CD4-positive, alpha-beta T cell treated with Interleukin-15 for 1 hour (primary cell): ENCODE data around the gene PRR20B.
"Not testable (repeated sequence)": the region's sequence is repeated elsewhere in the genome, so short reads cannot be mapped to it uniquely, and the experiment has no call there.

ENCODE experiments used
- DNase-seq: peaks from one replicate; pipeline ENCODE4 v3.0.0-alpha.2; 2020

Gene PRR20B

DNA sequence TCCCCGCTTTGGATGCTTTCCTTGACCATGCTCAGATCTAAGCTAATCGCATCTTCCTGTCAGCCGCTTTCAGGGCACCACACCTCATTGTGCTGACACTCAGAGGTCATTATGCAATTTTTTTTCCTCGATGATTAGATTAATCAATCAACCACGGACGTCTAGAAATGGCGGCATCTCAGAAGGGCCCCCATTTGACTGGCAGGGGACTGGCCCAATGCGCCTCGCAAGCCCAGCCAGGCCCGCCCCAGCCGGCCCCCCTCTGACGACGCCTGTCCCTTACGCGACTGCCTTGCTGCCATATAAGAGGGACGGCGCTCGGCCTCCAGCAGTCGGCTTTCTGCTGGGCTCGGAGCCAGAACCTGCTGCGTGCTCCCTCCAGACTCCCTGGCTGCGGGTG is at the start of gene PRR20B:
TSS of gene PRR20B (plus strand) at position 301 of the 400 bp plus-strand sequence. CDS start 387 bp downstream, outside the sequence.
- DNase-seq, result not testable (repeated sequence)

- DNase-seq, result no peak
These were observed 32.3 kb upstream of the PRR20B start for GRCh38 chr13:57114945-57115344.

GRCh38 chr13:57123681-57124080 is 23.6 kb upstream of the PRR20B start:
- no peak for DNase-seq

DNA sequence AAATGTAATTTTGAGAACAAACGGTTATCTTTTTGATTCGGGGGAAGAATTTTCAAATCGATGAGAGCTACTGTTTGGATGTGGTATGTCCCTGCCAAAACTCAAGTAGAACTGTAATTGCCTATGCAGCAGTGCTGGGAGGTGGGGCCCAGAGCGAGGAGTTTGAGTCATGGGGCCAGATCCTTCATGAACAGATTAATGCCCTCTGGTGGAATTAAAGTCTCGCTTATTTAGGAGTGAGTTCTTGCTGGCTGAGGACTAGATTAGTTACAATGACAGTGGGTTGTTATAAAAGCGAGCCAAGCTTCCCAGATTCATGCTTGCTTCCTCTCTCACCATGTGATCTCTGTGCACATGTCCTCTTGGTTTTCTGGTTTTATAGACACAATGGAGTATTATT is 18.4 kb upstream of the PRR20B start:
- DNase-seq, result no peak

- DNase-seq, result no peak
These were observed 11.2 kb upstream of the PRR20B start for GRCh38 chr13:57136093-57136492.

GRCh38 chr13:57137585-57137984 is 9.7 kb upstream of the PRR20B start:
- no peak for DNase-seq

DNA sequence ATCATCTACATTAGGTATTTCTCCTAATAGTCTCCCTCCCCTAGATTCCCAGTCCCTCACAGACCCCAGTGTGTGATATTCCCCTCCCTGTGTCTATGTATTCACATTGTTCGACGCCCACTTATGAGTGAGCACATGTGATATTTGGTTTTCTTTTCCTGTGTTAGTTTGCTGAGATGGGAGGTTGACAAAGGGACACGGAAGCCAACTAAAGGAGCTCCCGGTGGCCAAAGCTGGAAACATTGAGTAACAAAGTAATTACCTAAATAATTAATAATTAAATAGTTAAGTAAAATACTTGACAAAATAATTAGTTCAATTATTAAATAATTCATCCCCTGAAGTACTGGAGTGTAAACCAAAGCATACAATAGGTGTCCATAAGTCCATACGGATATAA is 8.3 kb upstream of the PRR20B start:
- no peak for DNase-seq

DNA sequence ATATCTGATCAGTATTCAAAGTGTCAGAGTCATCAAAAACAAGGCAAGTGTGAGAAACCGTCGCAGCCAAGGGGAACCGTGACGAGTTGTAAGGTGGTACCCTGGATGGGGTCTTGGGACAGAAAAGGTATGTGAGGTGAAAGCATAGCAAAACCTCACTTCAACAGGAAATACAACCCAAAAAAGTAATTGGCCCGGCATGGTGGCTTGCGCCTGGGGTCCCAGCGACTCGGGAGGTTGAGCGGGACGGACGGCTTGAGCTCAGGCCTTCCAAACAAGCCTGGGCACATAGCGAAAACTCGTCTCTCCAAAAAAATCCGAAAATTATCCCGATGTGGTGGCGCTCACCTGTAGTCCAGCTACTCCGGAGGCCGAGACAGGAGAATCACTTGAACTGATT is 7.5 kb upstream of the PRR20B start:
- not testable (repeated sequence) for DNase-seq

DNA sequence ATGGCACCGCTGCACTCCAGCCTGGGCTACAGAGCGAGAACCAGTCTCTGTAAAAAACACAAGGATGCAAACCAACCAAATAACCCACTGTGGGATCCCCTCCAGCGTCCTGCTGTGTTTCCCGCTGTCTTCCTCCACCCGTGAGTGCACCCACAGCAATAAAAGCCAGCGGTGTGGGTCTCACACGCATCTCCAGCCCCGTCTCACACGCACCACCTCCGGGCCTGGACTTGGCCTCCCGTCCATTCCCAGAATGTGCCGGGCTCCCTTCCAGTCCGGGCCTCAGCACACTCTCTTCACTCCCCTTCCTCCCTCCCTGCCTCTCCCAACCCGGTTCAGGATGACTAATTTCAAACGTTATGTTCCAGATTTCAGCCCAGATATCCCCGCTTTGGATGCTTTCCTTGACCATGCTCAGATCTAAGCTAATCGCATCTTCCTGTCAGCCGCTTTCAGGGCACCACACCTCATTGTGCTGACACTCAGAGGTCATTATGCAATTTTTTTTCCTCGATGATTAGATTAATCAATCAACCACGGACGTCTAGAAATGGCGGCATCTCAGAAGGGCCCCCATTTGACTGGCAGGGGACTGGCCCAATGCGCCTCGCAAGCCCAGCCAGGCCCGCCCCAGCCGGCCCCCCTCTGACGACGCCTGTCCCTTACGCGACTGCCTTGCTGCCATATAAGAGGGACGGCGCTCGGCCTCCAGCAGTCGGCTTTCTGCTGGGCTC is 6.9 kb upstream of the PRR20B start, which contains the start of gene PRR20A:
TSS of gene PRR20A (plus strand) at position 684 of the 734 bp plus-strand sequence. CDS start 387 bp downstream, outside the sequence.
- not testable (repeated sequence) for DNase-seq

DNA sequence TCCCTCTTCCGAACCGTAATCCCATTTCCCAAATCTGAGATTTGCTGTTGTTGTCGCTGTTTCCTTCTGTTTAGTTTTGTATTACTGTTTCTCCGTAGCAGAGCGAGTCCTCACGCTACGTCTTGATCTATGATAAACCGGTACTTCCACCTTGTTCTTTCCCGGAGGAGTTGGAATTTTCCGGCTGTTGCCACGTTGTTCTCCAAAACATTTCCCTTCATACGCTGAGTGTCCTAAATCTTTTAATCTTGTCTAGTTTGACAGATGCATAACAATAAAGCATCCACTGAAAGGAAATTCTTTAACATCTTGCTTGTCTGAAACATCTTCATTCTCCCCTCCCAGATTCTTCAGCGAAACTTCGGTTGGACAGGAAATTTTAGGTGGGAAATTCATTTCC is 818 bp downstream of the PRR20B start:
- not testable (repeated sequence) for DNase-seq

- not testable (repeated sequence) for DNase-seq
These were observed 6.5 kb downstream of the PRR20B start, which contains the start of gene PRR20C for GRCh38 chr13:57153761-57154160. PRR20C (plus strand) TSS chr13:57154061; CDS start chr13:57154448, 387 bp downstream.

- DNase-seq, result not testable (repeated sequence)
These were observed 13.0 kb downstream of the PRR20B start, which contains the start of gene PRR20D for GRCh38 chr13:57160332-57160731. PRR20D (plus strand) TSS chr13:57160632; CDS start chr13:57161019, 387 bp downstream.

- not testable (repeated sequence) for DNase-seq
These were observed 19.6 kb downstream of the PRR20B start, which contains the start of gene PRR20E for GRCh38 chr13:57166897-57167296. PRR20E (plus strand) TSS chr13:57167197; CDS start chr13:57167584, 387 bp downstream.

DNA sequence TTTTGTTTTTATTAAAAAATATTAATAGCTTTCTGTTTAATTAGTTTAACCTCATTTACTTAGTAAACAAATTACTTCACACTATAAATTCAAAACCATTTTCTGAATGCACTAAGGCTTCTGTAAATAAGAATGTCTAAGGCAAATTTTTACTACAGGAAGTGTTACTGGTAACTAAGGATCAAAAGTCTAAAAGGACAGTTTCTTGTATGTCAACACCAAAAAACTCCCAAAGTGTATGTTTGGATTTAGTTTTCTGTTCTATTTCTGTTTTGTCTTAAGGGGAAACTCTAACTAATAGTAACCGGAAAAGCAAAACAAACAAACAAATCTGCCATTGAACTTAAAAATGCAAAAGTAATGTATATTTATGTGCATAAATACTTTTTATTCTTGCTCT is 44.4 kb downstream of the PRR20B start:
- no peak for DNase-seq
